Smooth muscle cell (in vitro differentiated cells): ENCODE data around the gene NIPSNAP3A. TPM values are rescaled to one million over a fixed set of nuclear protein-coding genes. Genes with fewer than 3 reads are reported as not detected.

Source experiments
- DNase-seq: peaks from one replicate; lab custom pipeline; 2025; ENCODE audit not compliant: unreplicated experiment; lab: John Stamatoyannopoulos, UW
- H2AFZ ChIP-seq: fragments of 200-600 bp; sonication (generic); 2 replicates; pipeline ENCODE4 v1.6.0; 2016; ENCODE audit warnings: antibody characterized with exemption, low read depth, mild to moderate bottlenecking
- H3F3A ChIP-seq: fragments of 200-600 bp; sonication (generic); 2 replicates; pipeline ENCODE4 v1.6.0; 2017; ENCODE audit warnings: antibody characterized with exemption, low read depth
- H3K27ac ChIP-seq: fragments of 200-600 bp; sonication (generic); 2 replicates; pipeline ENCODE4 v1.5.1; 2016; ENCODE audit warnings: low read depth, mild to moderate bottlenecking
- H3K27me3 ChIP-seq: fragments of 200-600 bp; sonication (generic); 2 replicates; pipeline ENCODE4 v1.6.1; 2016; ENCODE audit warnings: low read depth, mild to moderate bottlenecking
- H3K36me3 ChIP-seq: fragments of 200-600 bp; sonication (generic); 2 replicates; pipeline ENCODE4 v1.5.1; 2016; ENCODE audit warnings: low read depth
- H3K4me1 ChIP-seq: fragments of 200-600 bp; sonication (generic); 2 replicates; pipeline ENCODE4 v1.5.1; 2016; ENCODE audit warnings: low read depth
- H3K4me2 ChIP-seq: fragments of 200-600 bp; sonication (generic); 2 replicates; pipeline ENCODE4 v1.6.0; 2016; ENCODE audit warnings: mild to moderate bottlenecking
- H3K4me3 ChIP-seq: fragments of 200-600 bp; sonication (generic); 2 replicates; pipeline ENCODE4 v1.5.1; 2016; ENCODE audit warnings: mild to moderate bottlenecking
- H3K79me2 ChIP-seq: fragments of 200-600 bp; sonication (generic); 2 replicates; pipeline ENCODE4 v1.6.0; 2016; ENCODE audit warnings: low read depth, mild to moderate bottlenecking
- H3K9ac ChIP-seq: fragments of 200-600 bp; sonication (generic); 2 replicates; pipeline ENCODE4 v1.6.0; 2016; ENCODE audit warnings: low read depth
- H3K9me3 ChIP-seq: fragments of 200-600 bp; sonication (generic); replicated peaks from 2 replicates; pipeline ENCODE4 v1.5.1; 2016; ENCODE audit warnings: low read depth
- H4K20me1 ChIP-seq: fragments of 200-600 bp; sonication (generic); 2 replicates; pipeline ENCODE4 v1.6.0; 2016; ENCODE audit warnings: low read depth
- WGBS: methylation state at CpG from one replicate; pipeline ENCODE4 v1.1.7; 2016; ENCODE audit warnings: low lambda C conversion rate; 5-methylcytosine and 5-hydroxymethylcytosine counted together
- polyA plus RNA-seq: library from polyadenylated mRNA; unstranded; fragments of >200 nt; fragmentation: Nextera tagmentation; extraction: Ambion mirVana; gene quantifications from 2 replicates; pipeline ENCODE4 v1.2.1, GENCODE V29; 2016
- total RNA-seq: library from RNA; depleted of rRNA; stranded (reverse); fragments of >200 nt; gene quantifications from 2 replicates; pipeline ENCODE4 v1.2.3, GENCODE V29; 2014
- TF ChIP-seq, protein P1 (sequence below): fragments of 200-600 bp; sonication (generic); IDR thresholded peaks from 2 replicates; pipeline ENCODE4 v1.5.1; 2017; ENCODE audit warnings: borderline replicate concordance, mild to moderate bottlenecking, antibody characterized with exemption; ENCODE audit not compliant: insufficient read depth, poor library complexity, severe bottlenecking

NIPSNAP3A gene
- total and polyA plus RNA-seq, 2 experiments from 2014 or later = 24.3 to 31.4 TPM

- Histone ChIP-seq H4K20me1 (no peaks in the 10 kb centered on the region), H2AFZ (no peak overlapping the region), H3K27me3 (no peaks in the 10 kb centered on the region), H3K27ac (no peak overlapping the region), H3F3A (no peaks in the 10 kb centered on the region), H3K79me2 (no peaks in the 10 kb centered on the region), H3K9me3 (no peaks in the 10 kb centered on the region), H3K9ac (no peak overlapping the region), H3K4me1 (no peaks in the 10 kb centered on the region), H3K4me2 (no peak overlapping the region), H3K4me3 (no peak overlapping the region), H3K36me3 (no peaks in the 10 kb centered on the region)
- DNase-seq = no peak
- TF ChIP-seq, protein P1, sequence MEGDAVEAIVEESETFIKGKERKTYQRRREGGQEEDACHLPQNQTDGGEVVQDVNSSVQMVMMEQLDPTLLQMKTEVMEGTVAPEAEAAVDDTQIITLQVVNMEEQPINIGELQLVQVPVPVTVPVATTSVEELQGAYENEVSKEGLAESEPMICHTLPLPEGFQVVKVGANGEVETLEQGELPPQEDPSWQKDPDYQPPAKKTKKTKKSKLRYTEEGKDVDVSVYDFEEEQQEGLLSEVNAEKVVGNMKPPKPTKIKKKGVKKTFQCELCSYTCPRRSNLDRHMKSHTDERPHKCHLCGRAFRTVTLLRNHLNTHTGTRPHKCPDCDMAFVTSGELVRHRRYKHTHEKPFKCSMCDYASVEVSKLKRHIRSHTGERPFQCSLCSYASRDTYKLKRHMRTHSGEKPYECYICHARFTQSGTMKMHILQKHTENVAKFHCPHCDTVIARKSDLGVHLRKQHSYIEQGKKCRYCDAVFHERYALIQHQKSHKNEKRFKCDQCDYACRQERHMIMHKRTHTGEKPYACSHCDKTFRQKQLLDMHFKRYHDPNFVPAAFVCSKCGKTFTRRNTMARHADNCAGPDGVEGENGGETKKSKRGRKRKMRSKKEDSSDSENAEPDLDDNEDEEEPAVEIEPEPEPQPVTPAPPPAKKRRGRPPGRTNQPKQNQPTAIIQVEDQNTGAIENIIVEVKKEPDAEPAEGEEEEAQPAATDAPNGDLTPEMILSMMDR = no peak
Measured at GRCh38 chr9:104775574-104775936, 28.1 kb downstream of the NIPSNAP3A start.

GRCh38 chr9:104775976-104776375 lies 28.5 kb downstream of the NIPSNAP3A start:
- no peak for DNase-seq
- no peak overlapping the region for H3K4me2 ChIP-seq
- no peak overlapping the region for H3K27ac ChIP-seq
- H2AFZ ChIP-seq = no peak overlapping the region
- TF ChIP-seq, protein P1 = no peak
- 89% methylated on average over 2 of the region's 2 CpGs for WGBS
- no peaks in the 10 kb centered on the region for H3K27me3 ChIP-seq
- H3K4me1 ChIP-seq = no peaks in the 10 kb centered on the region
- H3K9ac ChIP-seq = no peak overlapping the region
- no peaks in the 10 kb centered on the region for H3K9me3 ChIP-seq
- H3K4me3 ChIP-seq = no peak overlapping the region
- H3F3A ChIP-seq = no peaks in the 10 kb centered on the region
- H3K36me3 ChIP-seq = no peaks in the 10 kb centered on the region
- no peaks in the 10 kb centered on the region for H4K20me1 ChIP-seq
- H3K79me2 ChIP-seq = no peaks in the 10 kb centered on the region

DNA sequence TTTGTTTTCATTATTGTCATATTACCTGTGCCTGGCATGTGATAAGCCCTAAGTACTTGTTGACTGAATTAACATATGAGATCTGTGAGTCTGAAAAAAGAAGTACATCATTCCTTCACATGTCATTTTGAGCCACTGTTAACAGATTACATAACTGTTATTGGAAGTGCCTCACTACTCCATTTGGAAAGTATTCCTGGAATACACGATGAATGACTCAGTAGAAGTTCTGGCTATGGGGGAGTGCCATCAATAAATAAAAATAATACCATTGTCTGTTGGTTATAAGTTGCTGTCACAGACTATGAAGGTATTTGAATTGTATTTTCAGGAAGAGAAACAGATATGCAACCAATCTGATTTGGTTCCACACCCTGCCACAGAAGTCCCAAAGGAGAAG lies 29.3 kb downstream of the NIPSNAP3A start:
- H3K4me3 ChIP-seq = no peak overlapping the region
- no peaks in the 10 kb centered on the region for H3K9me3 ChIP-seq
- DNase-seq = no peak
- TF ChIP-seq, protein P1 = no peak
- H3K4me1 ChIP-seq = no peaks in the 10 kb centered on the region
- H3F3A ChIP-seq = no peaks in the 10 kb centered on the region
- WGBS = 98% methylated on average over 1 of the region's 1 CpG
- H3K36me3 ChIP-seq = no peaks in the 10 kb centered on the region
- H3K27me3 ChIP-seq = no peaks in the 10 kb centered on the region
- H2AFZ ChIP-seq = no peak overlapping the region
- H3K79me2 ChIP-seq = no peaks in the 10 kb centered on the region
- H3K9ac ChIP-seq = no peak overlapping the region
- no peak overlapping the region for H3K4me2 ChIP-seq
- no peak overlapping the region for H3K27ac ChIP-seq
- H4K20me1 ChIP-seq = no peaks in the 10 kb centered on the region

GRCh38 chr9:104778802-104779201 lies 31.3 kb downstream of the NIPSNAP3A start:
- Histone ChIP-seq H3K9me3 (no peaks in the 10 kb centered on the region), H3K79me2 (no peaks in the 10 kb centered on the region), H3K4me1 (no peaks in the 10 kb centered on the region), H2AFZ (no peak overlapping the region), H3K4me2 (no peak overlapping the region), H3K27ac (no peak overlapping the region), H3K27me3 (no peaks in the 10 kb centered on the region), H3K4me3 (no peak overlapping the region), H3F3A (no peaks in the 10 kb centered on the region), H3K9ac (no peak overlapping the region), H3K36me3 (peaks cover 7% of the 10 kb centered on the region), H4K20me1 (no peaks in the 10 kb centered on the region)
- DNase-seq = no peak
- TF ChIP-seq, protein P1 = no peak
- WGBS = 93% methylated on average over 4 of the region's 4 CpGs
